Fibroblast of pulmonary artery (primary cell): ENCODE results near the gene SDCBP2.

Source experiments
- DNase-seq: peaks from one replicate; pipeline ENCODE4 v3.0.0-alpha.2; 2010; ENCODE audit warnings: low read depth
- H3K4me3 ChIP-seq: replicated peaks from 2 replicates; pipeline ENCODE4 v1.5.1; 2011; ENCODE audit warnings: low read depth, mild to moderate bottlenecking, control low read depth, low read length, moderate library complexity
- TF ChIP-seq, protein P1 (sequence below): IDR thresholded peaks from 2 replicates; pipeline ENCODE4 v1.5.1; 2011; ENCODE audit warnings: mild to moderate bottlenecking, control low read depth, low read length, inconsistent platforms; ENCODE audit errors: missing control alignments

The SDCBP2 gene

DNA sequence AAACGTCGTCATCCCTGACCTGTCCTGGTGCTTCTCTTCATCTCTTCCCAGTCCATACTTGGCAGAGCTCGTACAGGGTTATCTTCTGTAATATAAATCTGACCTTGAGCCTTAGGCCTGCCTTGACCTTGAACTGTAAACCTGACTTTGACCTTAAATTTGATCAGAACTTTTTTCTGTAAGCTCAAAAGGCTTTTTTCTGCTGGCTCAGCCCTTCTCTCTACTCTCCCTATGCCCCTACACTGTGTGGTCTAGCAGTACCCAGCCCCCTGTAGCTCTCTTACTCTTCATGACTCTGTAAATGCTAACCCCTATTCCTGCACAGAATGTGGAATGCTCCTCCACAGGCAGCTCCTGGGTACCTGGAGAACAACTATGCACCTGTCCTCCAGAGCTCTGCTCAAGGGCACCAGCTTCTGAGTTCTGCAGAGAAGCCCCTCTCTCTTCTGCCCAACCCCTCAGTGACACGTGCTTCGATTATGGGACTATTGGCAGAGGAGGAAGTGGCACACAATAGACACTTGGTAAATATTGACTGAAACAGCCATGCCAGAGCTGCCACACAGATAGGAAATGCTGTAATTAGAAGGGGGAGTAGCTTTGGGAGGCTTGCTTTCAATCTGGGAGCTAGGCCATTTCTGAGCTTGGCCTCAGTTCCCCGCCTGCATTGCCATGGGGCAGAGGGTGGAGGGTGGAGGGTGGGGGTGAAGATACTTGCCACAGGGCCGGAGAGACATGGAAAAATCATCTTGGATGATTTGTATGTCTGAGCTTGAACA, 47.5 kb downstream of the SDCBP2 start:
- no peak for DNase-seq
- H3K4me3 ChIP-seq: no peak overlapping the region
- TF ChIP-seq, protein P1, sequence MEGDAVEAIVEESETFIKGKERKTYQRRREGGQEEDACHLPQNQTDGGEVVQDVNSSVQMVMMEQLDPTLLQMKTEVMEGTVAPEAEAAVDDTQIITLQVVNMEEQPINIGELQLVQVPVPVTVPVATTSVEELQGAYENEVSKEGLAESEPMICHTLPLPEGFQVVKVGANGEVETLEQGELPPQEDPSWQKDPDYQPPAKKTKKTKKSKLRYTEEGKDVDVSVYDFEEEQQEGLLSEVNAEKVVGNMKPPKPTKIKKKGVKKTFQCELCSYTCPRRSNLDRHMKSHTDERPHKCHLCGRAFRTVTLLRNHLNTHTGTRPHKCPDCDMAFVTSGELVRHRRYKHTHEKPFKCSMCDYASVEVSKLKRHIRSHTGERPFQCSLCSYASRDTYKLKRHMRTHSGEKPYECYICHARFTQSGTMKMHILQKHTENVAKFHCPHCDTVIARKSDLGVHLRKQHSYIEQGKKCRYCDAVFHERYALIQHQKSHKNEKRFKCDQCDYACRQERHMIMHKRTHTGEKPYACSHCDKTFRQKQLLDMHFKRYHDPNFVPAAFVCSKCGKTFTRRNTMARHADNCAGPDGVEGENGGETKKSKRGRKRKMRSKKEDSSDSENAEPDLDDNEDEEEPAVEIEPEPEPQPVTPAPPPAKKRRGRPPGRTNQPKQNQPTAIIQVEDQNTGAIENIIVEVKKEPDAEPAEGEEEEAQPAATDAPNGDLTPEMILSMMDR: no peak

DNA sequence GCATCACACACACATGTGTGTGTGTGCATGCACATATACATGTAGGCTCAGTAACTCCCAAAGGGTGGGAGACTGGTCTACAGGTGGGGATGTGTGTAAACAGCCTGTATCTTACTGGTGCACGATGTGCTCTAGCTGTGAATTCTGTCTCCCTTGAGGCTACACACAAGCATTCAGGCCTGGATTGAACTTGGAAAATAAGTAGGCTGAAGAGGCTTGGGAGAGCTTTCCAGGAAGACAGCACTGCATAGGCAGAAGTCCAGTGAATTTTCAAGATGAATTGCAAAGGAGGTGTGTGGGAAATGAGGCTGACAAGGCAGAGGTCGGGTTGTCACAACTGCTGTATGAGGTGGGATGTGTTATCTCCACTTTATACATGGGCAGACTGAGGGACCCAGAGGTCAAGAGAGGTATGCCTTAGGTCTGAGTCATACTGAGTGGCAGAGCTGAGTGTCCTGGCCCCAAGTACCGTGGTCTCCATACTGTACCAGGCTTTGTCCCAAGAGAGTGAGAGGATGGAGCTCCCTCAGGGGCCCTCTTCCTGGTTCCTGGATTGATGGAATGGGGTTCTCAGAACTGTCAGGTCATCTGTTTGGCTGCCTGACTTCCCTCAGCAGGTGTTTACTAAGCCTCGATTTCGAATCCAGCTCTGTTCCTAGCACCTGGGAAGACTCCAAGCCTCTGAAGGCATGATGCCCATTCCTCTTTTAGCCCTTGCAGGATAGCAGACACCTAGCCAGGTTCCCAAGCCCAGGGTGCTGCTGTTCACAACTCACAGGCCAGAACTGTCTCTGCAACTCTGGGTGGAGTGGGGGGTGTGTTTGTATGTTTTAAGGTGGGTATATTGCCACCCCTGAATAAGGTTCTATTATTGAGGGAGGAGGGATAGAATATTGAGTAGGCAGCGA, 48.5 kb downstream of the SDCBP2 start:
- TF ChIP-seq, protein P1: no peak
- H3K4me3 ChIP-seq: no peak overlapping the region
- DNase-seq: no peak

DNA sequence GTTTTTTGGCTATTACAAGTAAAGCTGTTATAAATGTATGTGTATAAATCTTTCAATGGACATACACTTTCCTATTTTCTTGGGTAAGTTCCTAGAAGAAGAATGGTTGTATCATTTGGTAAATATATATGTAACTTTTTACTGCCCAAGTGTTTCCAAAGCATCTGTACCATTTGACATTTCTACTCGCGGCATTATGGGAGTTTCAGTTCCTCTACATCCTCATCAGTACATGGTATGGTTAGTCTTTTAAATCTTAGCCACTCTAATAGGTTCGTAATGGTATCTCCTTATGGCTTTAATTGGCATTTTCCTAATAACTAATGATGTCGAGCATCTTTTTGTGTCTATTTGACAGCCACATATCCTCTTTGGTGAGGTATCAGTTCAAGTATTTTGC, 49.9 kb downstream of the SDCBP2 start:
- H3K4me3 ChIP-seq: no peak overlapping the region
- TF ChIP-seq, protein P1: no peak
- no peak for DNase-seq

DNA sequence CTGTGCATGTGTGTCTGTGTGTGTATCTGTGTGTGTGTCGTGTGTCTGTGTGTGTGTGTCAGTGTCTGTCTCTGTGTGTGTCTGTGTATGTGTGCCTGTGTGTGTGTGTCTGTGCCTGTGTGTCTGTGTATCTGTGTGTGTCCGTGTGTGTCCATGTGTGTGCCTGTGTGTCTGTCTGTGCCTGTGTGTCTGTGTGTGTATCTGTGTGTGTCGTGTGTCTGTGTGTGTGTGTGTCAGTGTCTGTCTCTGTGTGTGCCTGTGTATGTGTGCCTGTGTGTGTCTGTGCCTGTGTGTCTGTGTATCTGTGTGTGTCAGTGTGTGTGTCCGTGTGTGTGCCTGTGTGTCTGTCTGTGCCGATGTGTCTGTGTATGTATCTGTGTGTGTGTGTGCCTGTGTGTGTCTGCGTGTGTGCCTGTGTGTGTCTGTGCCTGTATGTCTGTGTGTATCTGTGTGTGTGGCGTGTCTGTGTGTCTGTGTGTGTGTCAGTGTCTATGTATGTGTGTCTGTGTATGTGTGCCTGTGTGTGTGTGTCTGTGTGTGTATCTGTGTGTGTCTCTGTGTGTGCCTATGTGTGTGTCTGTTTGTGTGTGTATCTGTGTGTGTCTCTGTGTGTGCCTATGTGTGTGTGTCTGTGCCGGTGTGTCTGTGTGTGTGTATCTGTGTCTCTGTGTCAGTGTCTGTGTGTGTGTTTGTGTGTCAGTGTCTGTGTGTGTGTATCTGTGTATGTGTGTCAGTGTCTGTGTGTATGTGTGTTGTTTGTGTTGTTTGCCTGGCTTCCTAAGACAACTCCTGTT, 51.2 kb downstream of the SDCBP2 start:
- no peak overlapping the region for H3K4me3 ChIP-seq
- DNase-seq: no peak
- TF ChIP-seq, protein P1: no peak

DNA sequence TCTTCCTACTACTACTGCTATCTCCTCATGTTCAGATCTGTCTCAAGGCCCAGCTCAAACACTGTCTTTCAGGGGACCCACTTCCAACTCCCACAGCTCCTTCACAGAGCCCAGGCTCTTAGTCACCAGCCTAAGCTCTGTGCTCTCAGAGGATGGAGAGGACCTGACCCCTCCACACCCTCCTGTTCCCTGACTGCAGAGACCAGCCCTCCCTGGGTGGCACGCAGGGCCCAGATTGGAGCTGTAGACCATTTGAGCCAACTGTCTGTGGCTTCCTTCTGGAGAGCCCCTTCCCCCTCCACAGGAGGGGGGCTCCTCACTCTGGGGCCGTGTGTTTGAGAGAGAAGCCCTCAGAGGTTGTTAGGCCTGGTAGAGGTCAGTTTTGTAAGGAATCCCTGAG, 53.0 kb downstream of the SDCBP2 start:
- TF ChIP-seq, protein P1: no peak
- no peak for DNase-seq
- no peak overlapping the region for H3K4me3 ChIP-seq

DNA sequence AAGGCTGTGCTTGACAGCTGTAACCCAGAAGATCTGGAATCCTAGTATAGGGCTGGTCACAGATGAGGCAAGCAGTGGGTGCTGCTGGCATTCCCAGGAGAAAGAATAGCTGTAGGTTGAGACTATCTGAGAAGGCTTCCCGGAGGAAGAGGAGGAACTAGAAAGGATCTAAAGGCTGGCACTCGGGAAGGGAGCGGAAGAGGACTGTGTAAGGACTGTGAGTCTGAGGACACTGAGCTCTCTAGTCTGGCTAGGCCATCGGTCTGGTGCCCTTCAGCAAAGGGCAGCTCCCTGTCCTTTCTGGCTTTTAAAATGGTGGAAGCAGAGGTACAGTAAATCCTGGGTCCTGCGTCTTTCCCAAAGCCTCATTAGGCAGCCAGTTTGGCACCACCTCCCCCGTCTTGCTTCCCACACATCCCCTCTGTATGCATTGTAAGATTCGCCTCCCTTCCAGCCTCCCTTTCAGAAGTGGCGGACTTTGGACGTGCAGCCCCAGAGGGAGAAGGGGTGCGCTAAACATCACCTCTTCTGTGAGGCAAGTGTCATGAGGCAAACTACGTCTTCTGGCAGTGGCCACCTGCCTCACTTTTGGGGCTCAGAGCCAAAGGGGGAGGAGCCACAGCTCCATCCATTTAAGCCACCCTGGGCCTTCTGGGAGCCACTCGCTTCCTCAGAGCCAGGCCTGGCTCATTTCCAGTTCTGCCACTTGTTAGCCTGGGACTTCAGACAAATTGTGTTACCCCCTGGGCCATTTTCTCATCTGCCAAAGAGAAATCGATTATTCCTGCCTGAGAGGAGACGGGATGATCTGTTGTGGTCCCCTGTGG, 54.2 kb downstream of the SDCBP2 start:
- TF ChIP-seq, protein P1: no peak
- no peak for DNase-seq
- no peak overlapping the region for H3K4me3 ChIP-seq
